HG02798 (cell line): ENCODE measurements around the gene MLLT10.

Experiments
- ATAC-seq: cut with Tn5 transposase; IDR thresholded peaks from one replicate; pipeline ENCODE4 v1.9.1; 2021; ENCODE audit warnings: mild to moderate bottlenecking; ENCODE audit not compliant: unreplicated experiment, poor library complexity

The MLLT10 gene

GRCh38 chr10:21754410-21755011 is 220.5 kb downstream of the MLLT10 start:
- no peak for ATAC-seq

GRCh38 chr10:21756707-21757106 is 222.7 kb downstream of the MLLT10 start:
- no peak for ATAC-seq

- ATAC-seq, result no peak
These were observed 223.3 kb downstream of the MLLT10 start for GRCh38 chr10:21757185-21757901.

GRCh38 chr10:21758239-21758638 is 224.2 kb downstream of the MLLT10 start:
- ATAC-seq, result no peak

- ATAC-seq, result no peak
These were observed 224.7 kb downstream of the MLLT10 start for GRCh38 chr10:21758696-21759095.

- ATAC-seq, result no peak
These were observed 225.2 kb downstream of the MLLT10 start for GRCh38 chr10:21759232-21759631.

GRCh38 chr10:21760332-21760731 is 226.3 kb downstream of the MLLT10 start:
- ATAC-seq, result no peak

GRCh38 chr10:21764466-21765189 is 230.6 kb downstream of the MLLT10 start:
- no peak for ATAC-seq

- no peak for ATAC-seq
These were observed 235.0 kb downstream of the MLLT10 start for GRCh38 chr10:21769041-21769440.

- no peak for ATAC-seq
These were observed 237.2 kb downstream of the MLLT10 start for GRCh38 chr10:21771219-21771618.

GRCh38 chr10:21776883-21777282 is 242.9 kb downstream of the MLLT10 start:
- ATAC-seq, result no peak

GRCh38 chr10:21791276-21791675 is 257.2 kb downstream of the MLLT10 start:
- ATAC-seq, result no peak
